A549 (cell line): Measurements from ENCODE around the gene PKDREJ. TPM values are rescaled to one million over a fixed set of nuclear protein-coding genes. Genes with fewer than 3 reads are reported as not detected.

ENCODE experiments used
- ATAC-seq, 2 experiments: fragments of 200-7000 bp in 1 of 2; fragments of >200 bp in 1 of 2; cut with Nextera tagmentation in 1 of 2; cut with Tn5 transposase in 1 of 2; 3 replicates each; pipeline versions ENCODE4 v1.8.0 to v1.9.1; 2018 to 2020; ENCODE audit warnings: mild to moderate bottlenecking in 1 of 2, moderate library complexity in 1 of 2
- CTCF ChIA-PET: fragments of 300-600 bp; sonication (Branson Sonifier 250); formaldehyde crosslinking; extraction: SDS; loops from one replicate; lab custom pipeline; 2021; ENCODE audit warnings: antibody characterized with exemption, inconsistent platforms; lab: Yijun Ruan, JAX
- POLR2A ChIA-PET: fragments of 350-600 bp; formaldehyde crosslinking; extraction: SDS; loops from one replicate; lab custom pipeline; 2021; ENCODE audit warnings: antibody characterized with exemption, inconsistent platforms; lab: Yijun Ruan, JAX
- DNase-seq, 2 experiments: peaks; one replicate each; pipeline versions ENCODE4 v3.0.0 to v3.0.0-alpha.2; 2011 to 2016; ENCODE audit warnings: low read depth in 1 of 2, low spot score in 1 of 2
- FAIRE-seq: peaks from 2 replicates; lab custom pipeline; 2011; peaks lifted over from hg19 to GRCh38; lab: Jason Lieb, UNC
- H3K27ac ChIP-seq, 2 experiments: fragments of >200 bp; sonication (Bioruptor Twin); formaldehyde crosslinking; 3 replicates each; pipeline ENCODE4 v1.5.1; 2016 to 2017
- H3K4me1 ChIP-seq: fragments of >200 bp; sonication (Bioruptor Twin); formaldehyde crosslinking; 3 replicates; pipeline ENCODE4 v1.6.1; 2016
- H3K4me2 ChIP-seq: fragments of >200 bp; sonication (Bioruptor Twin); formaldehyde crosslinking; 3 replicates; pipeline ENCODE4 v1.6.1; 2016
- H3K4me3 ChIP-seq: fragments of >200 bp; sonication (Bioruptor Twin); formaldehyde crosslinking; 3 replicates; pipeline ENCODE4 v1.5.1; 2016
- H3K9me3 ChIP-seq: fragments of >200 bp; sonication (Bioruptor Twin); formaldehyde crosslinking; 3 replicates; pipeline ENCODE4 v1.6.1; 2016
- CBX2 ChIP-seq: fragments of 200-600 bp; sonication (generic); IDR thresholded peaks from 2 replicates; pipeline ENCODE4 v1.6.1; 2016; ENCODE audit warnings: low read depth, mild to moderate bottlenecking, borderline replicate concordance
- CBX8 ChIP-seq: fragments of 200-600 bp; sonication (generic); IDR thresholded peaks from 2 replicates; pipeline ENCODE4 v1.6.1; 2016
- CEBPB ChIP-seq, 2 experiments: fragments of >200 bp in 1 of 2; sonication (Bioruptor Twin) in 1 of 2; formaldehyde crosslinking in 1 of 2; IDR thresholded peaks; 2 replicates each; pipeline ENCODE4 v1.6.1; 2012 to 2016
- CHD2 ChIP-seq: fragments of 150-350 bp; IDR thresholded peaks from 2 replicates; pipeline ENCODE4 v1.6.1; 2014; ENCODE audit warnings: low read length; ENCODE audit not compliant: partially characterized antibody
- ESRRA ChIP-seq: fragments of 150-350 bp; IDR thresholded peaks from 2 replicates; pipeline ENCODE4 v1.6.1; 2014; ENCODE audit warnings: mild to moderate bottlenecking, low read length, borderline replicate concordance
- FOSL2 ChIP-seq, 2 experiments: fragments of 450-650 bp in 1 of 2; fragments of >200 bp in 1 of 2; sonication (Bioruptor Twin) in 1 of 2; formaldehyde crosslinking; IDR thresholded peaks; 2 replicates each; pipeline versions ENCODE4 v1.5.0 to v1.6.1; 2016 to 2020; ENCODE audit warnings: mild to moderate bottlenecking in 1 of 2, moderate library complexity in 1 of 2
- HEYL ChIP-seq: fragments of 250-450 bp; sonication (Bioruptor Pico); IDR thresholded peaks from 2 replicates; pipeline ENCODE4 v1.8.0; 2021; ENCODE audit warnings: mild to moderate bottlenecking, moderate library complexity
- HOXA7 ChIP-seq: fragments of 250-450 bp; sonication (Bioruptor Pico); IDR thresholded peaks from 2 replicates; pipeline ENCODE4 v1.5.0; 2020; ENCODE audit warnings: mild to moderate bottlenecking, moderate library complexity
- KDM1A ChIP-seq: fragments of 200-600 bp; sonication (generic); IDR thresholded peaks from 2 replicates; pipeline ENCODE4 v1.6.1; 2016; ENCODE audit warnings: low read depth, mild to moderate bottlenecking
- KDM5A ChIP-seq: fragments of 200-600 bp; sonication (generic); IDR thresholded peaks from 2 replicates; pipeline ENCODE4 v1.6.1; 2016; ENCODE audit warnings: antibody characterized with exemption, mild to moderate bottlenecking
- MAZ ChIP-seq: fragments of 150-350 bp; IDR thresholded peaks from 2 replicates; pipeline ENCODE4 v1.6.1; 2014; ENCODE audit warnings: antibody characterized with exemption, low read depth, low read length, borderline replicate concordance
- NPAS2 ChIP-seq: fragments of 250-450 bp; sonication (Bioruptor Pico); IDR thresholded peaks from 2 replicates; pipeline ENCODE4 v1.8.0; 2022; ENCODE audit warnings: mild to moderate bottlenecking, moderate library complexity, borderline replicate concordance
- NR3C1 ChIP-seq: fragments of >200 bp; sonication (Bioruptor Twin); formaldehyde crosslinking; IDR thresholded peaks from 3 replicates; pipeline ENCODE4 v1.6.1; 2017
- PHF8 ChIP-seq: fragments of 200-600 bp; sonication (generic); IDR thresholded peaks from 2 replicates; pipeline ENCODE4 v1.6.1; 2016; ENCODE audit warnings: low read depth, mild to moderate bottlenecking, antibody characterized with exemption, moderate library complexity, borderline replicate concordance
- POLR2A ChIP-seq: IDR thresholded peaks from 2 replicates; pipeline ENCODE4 v1.6.1; 2012; ENCODE audit warnings: mild to moderate bottlenecking, low read length
- RAD21 ChIP-seq, 2 experiments: fragments of >200 bp in 1 of 2; sonication (Bioruptor Twin) in 1 of 2; formaldehyde crosslinking in 1 of 2; IDR thresholded peaks in 1 of 2; conservative IDR thresholded peaks in 1 of 2; 2 replicates in 1 of 2; 3 replicates in 1 of 2; pipeline ENCODE4 v1.6.1; 2012 to 2018; ENCODE audit warnings: inconsistent platforms in 1 of 2
- RNF2 ChIP-seq: fragments of 200-600 bp; sonication (generic); IDR thresholded peaks from 2 replicates; pipeline ENCODE4 v1.6.1; 2016; ENCODE audit warnings: low read depth, mild to moderate bottlenecking, antibody characterized with exemption, moderate library complexity, borderline replicate concordance
- SMC3 ChIP-seq: fragments of >200 bp; sonication (Bioruptor Twin); formaldehyde crosslinking; IDR thresholded peaks from 3 replicates; pipeline ENCODE4 v1.6.1; 2018; ENCODE audit warnings: inconsistent platforms
- SREBF2 ChIP-seq: fragments of 450-650 bp; IDR thresholded peaks from 2 replicates; pipeline ENCODE4 v1.6.1; 2014; ENCODE audit warnings: mild to moderate bottlenecking, moderate library complexity
- TFCP2L1 ChIP-seq: fragments of 250-450 bp; sonication (Bioruptor Pico); IDR thresholded peaks from 2 replicates; pipeline ENCODE4 v1.5.0; 2021; ENCODE audit warnings: mild to moderate bottlenecking
- TP53 ChIP-seq: fragments of 250-450 bp; sonication (Bioruptor Pico); IDR thresholded peaks from 2 replicates; pipeline ENCODE4 v1.5.0; 2021; ENCODE audit warnings: mild to moderate bottlenecking, moderate library complexity
- ZFP36 ChIP-seq: fragments of 450-650 bp; IDR thresholded peaks from 2 replicates; pipeline ENCODE4 v1.6.1; 2014; ENCODE audit warnings: borderline replicate concordance; ENCODE audit not compliant: partially characterized antibody
- WGBS: methylation state at CpG from one replicate; pipeline ENCODE4 v1.1.6; 2017; ENCODE audit errors: missing lambda C conversion rate; 5-methylcytosine and 5-hydroxymethylcytosine counted together
- polyA plus RNA-seq, 4 experiments: library from polyadenylated mRNA; depleted of rRNA in 3 of 4; stranded (reverse); fragments of >200 nt; fragmentation: RNase III in 1 of 4; extraction: RNeasy Plus Mini Kit Qiagen cat#74134 plus additional on column Dnase treatment in 1 of 4; gene quantifications; 2 replicates in 3 of 4; 3 replicates in 1 of 4; pipeline ENCODE4 v1.2.3, GENCODE V29; 2011 to 2017
- TF ChIP-seq, protein P1 (sequence below): IDR thresholded peaks from 2 replicates; pipeline ENCODE4 v1.6.1; 2012; ENCODE audit warnings: low read depth, borderline replicate concordance
- TF ChIP-seq, protein P2 (sequence below): fragments of 250-450 bp; sonication (Bioruptor Pico); IDR thresholded peaks from 2 replicates; pipeline ENCODE4 v1.5.0; 2020; ENCODE audit warnings: low read depth, mild to moderate bottlenecking, moderate library complexity
- TF ChIP-seq, protein P3 (sequence below): fragments of >200 bp; sonication (Bioruptor Twin); formaldehyde crosslinking; IDR thresholded peaks from 2 replicates; pipeline ENCODE4 v1.6.1; 2016
- TF ChIP-seq, protein P4 (sequence below): IDR thresholded peaks from 2 replicates; pipeline ENCODE4 v1.6.1; 2012
- TF ChIP-seq, protein P5 (sequence below): fragments of 450-650 bp; IDR thresholded peaks from 2 replicates; pipeline ENCODE4 v1.6.1; 2014; ENCODE audit warnings: antibody characterized with exemption

PKDREJ gene
- polyA plus RNA-seq, 2 of the 4 experiments (the other 2 are of a cell fraction), result not detected

DNA sequence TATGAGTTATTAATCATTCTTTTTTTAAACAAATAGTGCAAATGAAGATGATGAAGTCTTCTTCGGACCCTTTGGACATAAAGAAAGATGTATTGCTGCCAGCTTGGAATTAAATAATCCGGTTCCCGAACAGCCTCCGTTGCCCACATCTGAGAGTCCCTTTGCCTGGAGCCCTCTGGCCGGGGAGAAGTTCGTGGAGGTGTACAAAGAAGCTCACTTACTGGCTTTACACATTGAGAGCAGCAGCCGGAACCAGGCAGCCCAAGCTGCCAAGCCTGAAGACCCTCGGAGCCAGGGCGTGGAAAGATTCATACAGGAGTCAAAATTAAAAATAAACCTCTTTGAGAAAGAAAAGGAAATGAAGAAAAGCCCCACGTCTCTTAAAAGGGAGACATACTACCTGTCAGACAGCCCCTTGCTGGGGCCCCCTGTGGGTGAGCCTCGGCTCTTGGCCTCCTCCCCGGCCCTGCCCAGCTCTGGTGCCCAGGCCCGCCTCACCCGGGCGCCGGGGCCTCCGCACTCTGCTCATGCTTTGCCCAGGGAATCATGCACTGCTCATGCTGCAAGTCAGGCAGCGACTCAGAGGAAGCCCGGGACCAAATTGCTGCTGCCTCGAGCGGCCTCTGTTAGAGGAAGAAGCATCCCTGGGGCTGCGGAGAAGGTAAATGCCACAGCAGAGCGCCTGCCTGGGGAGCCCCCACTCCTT is 45.3 kb upstream of the PKDREJ start:
- TF ChIP-seq, protein P1, sequence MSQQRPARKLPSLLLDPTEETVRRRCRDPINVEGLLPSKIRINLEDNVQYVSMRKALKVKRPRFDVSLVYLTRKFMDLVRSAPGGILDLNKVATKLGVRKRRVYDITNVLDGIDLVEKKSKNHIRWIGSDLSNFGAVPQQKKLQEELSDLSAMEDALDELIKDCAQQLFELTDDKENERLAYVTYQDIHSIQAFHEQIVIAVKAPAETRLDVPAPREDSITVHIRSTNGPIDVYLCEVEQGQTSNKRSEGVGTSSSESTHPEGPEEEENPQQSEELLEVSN, result no peak
- no peak for TF ChIP-seq PHF8
- TF ChIP-seq RNF2, result no peak
- no peak for TF ChIP-seq KDM5A
- no peak for TF ChIP-seq ESRRA
- no peak for TF ChIP-seq NR3C1
- no peak for TF ChIP-seq KDM1A
- TF ChIP-seq CEBPB (IDR thresholded peaks at IDR 0.05), result no peak
- TF ChIP-seq NPAS2 (CRISPR knock-in tag), result no peak
- TF ChIP-seq, protein P2, sequence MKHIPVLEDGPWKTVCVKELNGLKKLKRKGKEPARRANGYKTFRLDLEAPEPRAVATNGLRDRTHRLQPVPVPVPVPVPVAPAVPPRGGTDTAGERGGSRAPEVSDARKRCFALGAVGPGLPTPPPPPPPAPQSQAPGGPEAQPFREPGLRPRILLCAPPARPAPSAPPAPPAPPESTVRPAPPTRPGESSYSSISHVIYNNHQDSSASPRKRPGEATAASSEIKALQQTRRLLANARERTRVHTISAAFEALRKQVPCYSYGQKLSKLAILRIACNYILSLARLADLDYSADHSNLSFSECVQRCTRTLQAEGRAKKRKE (CRISPR knock-in tag), result no peak
- TF ChIP-seq SMC3, result no peak
- TF ChIP-seq ZFP36, result no peak
- TF ChIP-seq, protein P3, sequence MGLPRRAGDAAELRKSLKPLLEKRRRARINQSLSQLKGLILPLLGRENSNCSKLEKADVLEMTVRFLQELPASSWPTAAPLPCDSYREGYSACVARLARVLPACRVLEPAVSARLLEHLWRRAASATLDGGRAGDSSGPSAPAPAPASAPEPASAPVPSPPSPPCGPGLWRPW, result no peak
- TF ChIP-seq TP53 (CRISPR knock-in tag), result no peak
- no peak for TF ChIP-seq MAZ
- TF ChIP-seq RAD21 (conservative IDR thresholded peaks at IDR 0.05 in 1 of 2, IDR thresholded peaks at IDR 0.05 in 1 of 2), result no peak
- no peak for TF ChIP-seq HEYL (CRISPR knock-in tag)
- Histone ChIP-seq H3K4me1 (no peaks in the 10 kb centered on the region), H3K4me2 (no peak overlapping the region), H3K9me3 (no peaks in the 10 kb centered on the region), H3K27ac (no peak overlapping the region), H3K4me3 (no peak overlapping the region)
- no peak for ATAC-seq
- ChIA-PET POLR2A (no interaction called here), CTCF (interaction anchor here (2.0 to 20.1 kb wide), 2 partner anchors 187 to 314 kb away, joined by 8 to 272 read pairs; no protein-coding TSS in a partner anchor)
- FAIRE-seq, result no peak
- WGBS, result 91% methylated on average over 15 of the region's 23 CpGs
- no peak for DNase-seq

DNA sequence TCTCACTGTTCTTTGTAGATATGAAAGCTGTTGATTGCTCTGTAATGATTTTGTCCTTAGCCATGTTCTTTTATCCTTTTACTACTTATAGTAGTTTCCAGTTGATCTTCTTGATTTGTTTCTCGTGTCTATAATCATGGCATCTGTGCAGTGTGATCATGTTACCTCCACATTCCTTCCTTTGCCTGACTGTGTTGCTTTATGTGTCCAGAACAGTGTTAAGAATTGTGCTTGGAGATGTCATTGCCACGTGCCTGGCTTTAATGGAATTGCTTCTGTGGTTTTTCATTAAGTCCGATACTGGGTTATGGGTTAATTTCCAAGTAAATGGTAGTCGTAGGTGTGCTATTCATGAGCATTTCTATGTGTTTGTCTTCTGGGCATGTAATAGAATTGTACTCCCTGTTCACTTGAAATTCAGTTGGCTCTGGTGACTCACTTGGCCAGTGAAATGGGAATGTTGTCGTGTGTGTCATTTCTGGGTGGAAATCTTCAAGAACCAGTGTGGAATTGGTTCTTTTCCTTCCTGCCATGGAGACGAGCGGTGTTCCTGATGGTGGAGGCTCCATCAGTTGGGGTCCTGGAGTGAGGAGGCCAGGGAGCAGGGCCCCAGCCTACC is 40.3 kb upstream of the PKDREJ start:
- WGBS, result 82% methylated on average over 5 of the region's 7 CpGs
- ChIA-PET CTCF (interaction anchor here (1.0 to 1.5 kb wide), 3 partner anchors 14 to 308 kb away, joined by 3 to 4 read pairs (median 3); no protein-coding TSS in a partner anchor), POLR2A (no interaction called here)
- no peak for FAIRE-seq
- ATAC-seq, result no peak
- no peak for DNase-seq
- H3K4me1 ChIP-seq, result no peaks in the 10 kb centered on the region
- H3K27ac ChIP-seq, result no peak overlapping the region
- no peak for TF ChIP-seq FOSL2 (IDR thresholded peaks at IDR 0.05)
- TF ChIP-seq FOSL2 (CRISPR knock-in tag; IDR thresholded peaks at IDR 0.05), result no peak
- no peak for TF ChIP-seq CBX2
- TF ChIP-seq CHD2, result no peak
- no peak for TF ChIP-seq SREBF2
- TF ChIP-seq, protein P4, sequence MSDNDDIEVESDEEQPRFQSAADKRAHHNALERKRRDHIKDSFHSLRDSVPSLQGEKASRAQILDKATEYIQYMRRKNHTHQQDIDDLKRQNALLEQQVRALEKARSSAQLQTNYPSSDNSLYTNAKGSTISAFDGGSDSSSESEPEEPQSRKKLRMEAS, result no peak
- TF ChIP-seq TFCP2L1 (CRISPR knock-in tag), result no peak
- no peak for TF ChIP-seq POLR2A
- no peak for TF ChIP-seq CBX8
- TF ChIP-seq CEBPB (IDR thresholded peaks at IDR 0.05), result no peak
- TF ChIP-seq PHF8, result no peak
- TF ChIP-seq KDM1A, result no peak
- TF ChIP-seq, protein P5, sequence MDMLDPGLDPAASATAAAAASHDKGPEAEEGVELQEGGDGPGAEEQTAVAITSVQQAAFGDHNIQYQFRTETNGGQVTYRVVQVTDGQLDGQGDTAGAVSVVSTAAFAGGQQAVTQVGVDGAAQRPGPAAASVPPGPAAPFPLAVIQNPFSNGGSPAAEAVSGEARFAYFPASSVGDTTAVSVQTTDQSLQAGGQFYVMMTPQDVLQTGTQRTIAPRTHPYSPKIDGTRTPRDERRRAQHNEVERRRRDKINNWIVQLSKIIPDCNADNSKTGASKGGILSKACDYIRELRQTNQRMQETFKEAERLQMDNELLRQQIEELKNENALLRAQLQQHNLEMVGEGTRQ, result no peak
- TF ChIP-seq HEYL (CRISPR knock-in tag), result no peak
- TF ChIP-seq SMC3, result no peak
- TF ChIP-seq HOXA7 (CRISPR knock-in tag), result no peak
- no peak for TF ChIP-seq TP53 (CRISPR knock-in tag)
- no peak overlapping the region for H3K4me2 ChIP-seq
- no peaks in the 10 kb centered on the region for H3K9me3 ChIP-seq
- no peak overlapping the region for H3K4me3 ChIP-seq
